CD1c-positive myeloid dendritic cell (primary cell): ENCODE data around the gene LTF.

Source experiments
- DNase-seq: peaks from one replicate; pipeline ENCODE4 v3.0.0-alpha.2; 2016; ENCODE audit errors: extremely low spot score

LTF gene

GRCh38 chr3:46469680-46470357, 5.1 kb upstream of the LTF start:
- no peak for DNase-seq

GRCh38 chr3:46468753-46469600, 4.3 kb upstream of the LTF start:
- DNase-seq: no peak

GRCh38 chr3:46467562-46467961, 2.9 kb upstream of the LTF start:
- DNase-seq: no peak

- DNase-seq: no peak
Measured at GRCh38 chr3:46466871-46467403, 2.2 kb upstream of the LTF start.

- no peak for DNase-seq
Measured at GRCh38 chr3:46466273-46466672, 1.6 kb upstream of the LTF start.

GRCh38 chr3:46465196-46465520, 453 bp upstream of the LTF start:
- DNase-seq: no peak

GRCh38 chr3:46463868-46464241, 850 bp downstream of the LTF start:
- no peak for DNase-seq

- no peak for DNase-seq
Measured at GRCh38 chr3:46463120-46463867, 1.4 kb downstream of the LTF start.

- no peak for DNase-seq
Measured at GRCh38 chr3:46462511-46462910, 2.2 kb downstream of the LTF start.

- peak; percentile 74 for DNase-seq
Measured at GRCh38 chr3:46462111-46462510, 2.6 kb downstream of the LTF start.

GRCh38 chr3:46460051-46460450, 4.7 kb downstream of the LTF start:
- DNase-seq: no peak

- DNase-seq: no peak
Measured at GRCh38 chr3:46456118-46456517, 8.6 kb downstream of the LTF start.

- no peak for DNase-seq
Measured at GRCh38 chr3:46455231-46456115, 9.2 kb downstream of the LTF start.

- no peak for DNase-seq
Measured at GRCh38 chr3:46454606-46455005, 10.1 kb downstream of the LTF start.

- DNase-seq: no peak
Measured at GRCh38 chr3:46454209-46454595, 10.5 kb downstream of the LTF start.

GRCh38 chr3:46453526-46454208, 11.0 kb downstream of the LTF start:
- DNase-seq: no peak

- peak; percentile 12 for DNase-seq
Measured at GRCh38 chr3:46449755-46450552, 14.8 kb downstream of the LTF start.

GRCh38 chr3:46448721-46449120, 16.0 kb downstream of the LTF start:
- no peak for DNase-seq

GRCh38 chr3:46447228-46447985, 17.3 kb downstream of the LTF start:
- DNase-seq: peak; percentile 60
